Loucy (cell line): Measurements from ENCODE around the gene TMA7B.
A peak's percentile ranks its signal among the peaks of the same experiment; 100 is the strongest.

Experiments
- H2AFZ ChIP-seq: fragments of 200-600 bp; sonication (generic); 2 replicates; pipeline ENCODE4 v1.6.0; 2016; ENCODE audit warnings: antibody characterized with exemption, mild to moderate bottlenecking, low read length, moderate library complexity
- H3F3A ChIP-seq: fragments of 200-600 bp; 2 replicates; pipeline ENCODE4 v1.6.0; 2016; ENCODE audit warnings: antibody characterized with exemption, low read depth, mild to moderate bottlenecking
- H3K27me3 ChIP-seq: fragments of 200-600 bp; sonication (generic); 2 replicates; pipeline ENCODE4 v1.6.1; 2014; ENCODE audit warnings: low read length, mild to moderate bottlenecking; ENCODE audit not compliant: insufficient read depth, poor library complexity, severe bottlenecking
- H3K36me3 ChIP-seq: fragments of 200-600 bp; sonication (generic); 2 replicates; pipeline ENCODE4 v1.6.1; 2016; ENCODE audit warnings: low read length; ENCODE audit not compliant: insufficient read depth
- H3K4me1 ChIP-seq: fragments of 200-600 bp; sonication (generic); 2 replicates; pipeline ENCODE4 v1.5.1; 2014; ENCODE audit warnings: low read length, mild to moderate bottlenecking; ENCODE audit not compliant: insufficient read depth, poor library complexity, severe bottlenecking
- H3K4me2 ChIP-seq: fragments of 200-600 bp; sonication (generic); 2 replicates; pipeline ENCODE4 v1.6.0; 2014; ENCODE audit warnings: antibody characterized with exemption, low read length, low read depth, mild to moderate bottlenecking; ENCODE audit not compliant: poor library complexity, severe bottlenecking
- H3K4me3 ChIP-seq: fragments of 200-600 bp; sonication (generic); 2 replicates; pipeline ENCODE4 v1.5.1; 2014; ENCODE audit warnings: low read length, mild to moderate bottlenecking, mixed read lengths; ENCODE audit not compliant: poor library complexity, severe bottlenecking
- H3K79me2 ChIP-seq: fragments of 200-600 bp; sonication (generic); 2 replicates; pipeline ENCODE4 v1.6.1; 2014; ENCODE audit warnings: low read length; ENCODE audit not compliant: insufficient read depth
- H3K9ac ChIP-seq: fragments of 200-600 bp; sonication (generic); 2 replicates; pipeline ENCODE4 v1.6.0; 2014; ENCODE audit warnings: mild to moderate bottlenecking, low read depth, low read length, moderate library complexity; ENCODE audit not compliant: poor library complexity, severe bottlenecking
- H3K9me2 ChIP-seq: fragments of 200-600 bp; sonication (generic); replicated peaks from 2 replicates; pipeline ENCODE4 v1.6.1; 2016; ENCODE audit warnings: low read depth, low read length, mixed read lengths
- H3K9me3 ChIP-seq: fragments of 200-600 bp; sonication (generic); 2 replicates; pipeline ENCODE4 v1.6.1; 2014; ENCODE audit warnings: mild to moderate bottlenecking, antibody characterized with exemption, low read length, low read depth; ENCODE audit not compliant: insufficient read depth
- H4K20me1 ChIP-seq: fragments of 200-600 bp; sonication (generic); 2 replicates; pipeline ENCODE4 v1.6.0; 2014; ENCODE audit warnings: antibody characterized with exemption, low read length, mild to moderate bottlenecking; ENCODE audit not compliant: insufficient read depth, poor library complexity, severe bottlenecking
- CTCF ChIP-seq: fragments of 200-600 bp; sonication (generic); conservative IDR thresholded peaks from 2 replicates; pipeline ENCODE4 v1.5.1; 2014; ENCODE audit warnings: mild to moderate bottlenecking, antibody characterized with exemption, low read length
- EZH2phosphoT487 ChIP-seq: fragments of 200-600 bp; IDR thresholded peaks from 2 replicates; pipeline ENCODE4 v1.6.1; 2018; ENCODE audit warnings: antibody characterized with exemption, mild to moderate bottlenecking, moderate library complexity, borderline replicate concordance

Gene TMA7B

GRCh38 chr22:39932918-39933649, 27.1 kb upstream of the TMA7B start:
- peaks cover 70% of the 10 kb centered on the region for H4K20me1 ChIP-seq
- no peaks in the 10 kb centered on the region for H3K9me2 ChIP-seq
- peaks cover 20% of the 10 kb centered on the region; the same call in 1 of the 2 replicates for H3K36me3 ChIP-seq
- H3F3A ChIP-seq: no peaks in the 10 kb centered on the region
- peaks cover 100% of the 10 kb centered on the region for H3K79me2 ChIP-seq
- peak overlapping the region; percentile 16 for H3K4me2 ChIP-seq
- no peak overlapping the region for H3K9ac ChIP-seq
- TF ChIP-seq CTCF: peak; percentile 90
- no peak for TF ChIP-seq EZH2phosphoT487
- peaks cover 94% of the 10 kb centered on the region for H3K4me1 ChIP-seq
- no peak overlapping the region for H2AFZ ChIP-seq
- H3K9me3 ChIP-seq: no peaks in the 10 kb centered on the region
- no peak overlapping the region for H3K4me3 ChIP-seq
- H3K27me3 ChIP-seq: no peaks in the 10 kb centered on the region

- peaks cover 63% of the 10 kb centered on the region for H4K20me1 ChIP-seq
- no peaks in the 10 kb centered on the region for H3K27me3 ChIP-seq
These were observed 26.5 kb upstream of the TMA7B start for GRCh38 chr22:39933741-39934140.

GRCh38 chr22:39935116-39935515, 25.1 kb upstream of the TMA7B start:
- H3K79me2 ChIP-seq: peaks cover 100% of the 10 kb centered on the region

More at GRCh38 chr22:39933741-39934140, 26.5 kb upstream of the TMA7B start:
- H3K36me3 ChIP-seq: peaks cover 27% of the 10 kb centered on the region; the same call in 1 of the 2 replicates
- no peak overlapping the region for H3K4me3 ChIP-seq
- no peaks in the 10 kb centered on the region for H3F3A ChIP-seq
- H3K4me1 ChIP-seq: peaks cover 94% of the 10 kb centered on the region
- peaks cover 100% of the 10 kb centered on the region for H3K79me2 ChIP-seq
- no peak overlapping the region for H2AFZ ChIP-seq
- H3K9me2 ChIP-seq: no peaks in the 10 kb centered on the region
- H3K9ac ChIP-seq: no peak overlapping the region
- H3K4me2 ChIP-seq: no peak overlapping the region
- no peak for TF ChIP-seq CTCF
- TF ChIP-seq EZH2phosphoT487: no peak
- no peaks in the 10 kb centered on the region for H3K9me3 ChIP-seq

More at GRCh38 chr22:39935116-39935515, 25.1 kb upstream of the TMA7B start:
- Histone ChIP-seq H3K9me2 (no peaks in the 10 kb centered on the region), H3K4me1 (peaks cover 89% of the 10 kb centered on the region), H3K36me3 (peaks cover 29% of the 10 kb centered on the region; the same call in 1 of the 2 replicates), H3K9me3 (no peaks in the 10 kb centered on the region), H4K20me1 (peaks cover 50% of the 10 kb centered on the region), H3K27me3 (no peaks in the 10 kb centered on the region), H2AFZ (no peak overlapping the region), H3K4me2 (no peak overlapping the region), H3K9ac (peak overlapping the region; percentile 9), H3K4me3 (no peak overlapping the region), H3F3A (no peaks in the 10 kb centered on the region)
- TF ChIP-seq CTCF (no peak), EZH2phosphoT487 (no peak)
